Mammary epithelial cell (primary cell): Measurements from ENCODE around the gene VPREB1.

Experiments used
- CTCF ChIP-seq, 2 donors: IDR thresholded peaks in 1 of 2; conservative IDR thresholded peaks in 1 of 2; 2 replicates each; pipeline ENCODE4 v1.5.1; 2011 to 2012; ENCODE audit warnings: inconsistent platforms in 2 of 2, low read length in 2 of 2, mild to moderate bottlenecking in 2 of 2, control low read depth in 1 of 2, low read depth in 1 of 2; ENCODE audit not compliant: insufficient read depth in 1 of 2; ENCODE audit errors: extremely low read depth in 1 of 2
- EZH2 ChIP-seq: IDR thresholded peaks from 2 replicates; pipeline ENCODE4 v1.6.1; 2012; ENCODE audit warnings: low read length, inconsistent platforms, borderline replicate concordance

GRCh38 chr22:22228921-22229320, 15.7 kb upstream of the VPREB1 start:
- TF ChIP-seq CTCF (conservative IDR thresholded peaks at IDR 0.05 in 1 of 2, IDR thresholded peaks at IDR 0.05 in 1 of 2; ENCODE audit: extremely low read depth in 1 of 2, insufficient read depth in 1 of 2, low read depth in 1 of 2, low read length in 2 of 2) (no peak), EZH2 (no peak)
